HG03060 (cell line): ENCODE results near the gene PTPRC.

Experiments
- ATAC-seq: cut with Tn5 transposase; IDR thresholded peaks from one replicate; pipeline ENCODE4 v1.9.1; 2021; ENCODE audit warnings: low read depth, moderate number of reproducible peaks; ENCODE audit not compliant: unreplicated experiment

Gene PTPRC

GRCh38 chr1:198620951-198621824, 17.7 kb upstream of the PTPRC start:
- peak; percentile 53 for ATAC-seq

- no peak for ATAC-seq
Observed at GRCh38 chr1:198622001-198622400, 16.8 kb upstream of the PTPRC start.

- no peak for ATAC-seq
Observed at GRCh38 chr1:198623752-198624647, 14.8 kb upstream of the PTPRC start.

- ATAC-seq = no peak
Observed at GRCh38 chr1:198624648-198624980, 14.2 kb upstream of the PTPRC start.

GRCh38 chr1:198627436-198628066, 11.3 kb upstream of the PTPRC start:
- ATAC-seq = no peak

GRCh38 chr1:198628067-198628455, 10.8 kb upstream of the PTPRC start:
- no peak for ATAC-seq

GRCh38 chr1:198629610-198630009, 9.2 kb upstream of the PTPRC start:
- ATAC-seq = no peak

- ATAC-seq = no peak
Observed at GRCh38 chr1:198630863-198631262, 8.0 kb upstream of the PTPRC start.

- ATAC-seq = no peak
Observed at GRCh38 chr1:198631292-198631691, 7.5 kb upstream of the PTPRC start.

GRCh38 chr1:198632007-198632406, 6.8 kb upstream of the PTPRC start:
- no peak for ATAC-seq

DNA sequence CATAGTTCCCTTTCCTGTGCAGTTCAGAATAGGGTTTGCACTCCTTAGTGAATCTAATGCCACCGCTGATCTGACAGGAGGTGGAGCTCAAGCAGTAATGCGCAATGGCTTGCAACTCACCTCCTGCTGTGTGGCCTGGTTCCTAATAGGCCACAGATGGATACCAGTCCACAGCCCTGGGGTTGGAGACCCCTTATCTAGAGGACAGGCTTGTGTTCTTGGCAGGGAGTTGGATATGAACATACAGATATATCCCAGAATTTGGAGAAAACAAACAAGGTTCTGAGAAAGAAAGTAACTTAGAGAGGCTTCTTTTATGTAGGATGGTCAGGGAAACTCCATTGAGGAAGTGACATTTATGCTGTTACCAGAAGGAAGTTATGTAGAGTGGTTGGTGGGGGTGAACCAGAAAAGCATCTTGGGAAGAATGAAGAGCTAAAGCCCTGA, 5.1 kb upstream of the PTPRC start:
- ATAC-seq = no peak

GRCh38 chr1:198635964-198636363, 2.9 kb upstream of the PTPRC start:
- no peak for ATAC-seq

- ATAC-seq = no peak
Observed at GRCh38 chr1:198636391-198636790, 2.4 kb upstream of the PTPRC start.

DNA sequence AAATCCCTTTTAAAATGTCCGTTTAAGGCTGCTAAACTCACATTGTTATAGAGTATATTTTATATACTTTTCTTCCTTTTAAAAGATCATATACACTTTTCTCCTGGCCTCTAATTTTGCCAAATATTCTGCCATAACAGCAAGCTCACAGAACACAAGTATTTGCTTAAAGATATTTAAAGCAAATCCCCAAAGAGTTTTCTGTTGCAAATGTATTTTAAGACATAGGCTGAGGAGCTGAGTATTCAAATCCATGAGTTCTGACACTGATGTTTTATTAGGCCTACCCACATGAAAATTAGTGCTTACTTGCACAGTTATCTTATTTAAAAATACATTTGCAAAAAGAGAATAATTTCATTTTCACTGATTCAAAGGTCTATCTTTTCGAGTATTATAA, 1.7 kb upstream of the PTPRC start:
- ATAC-seq = no peak

DNA sequence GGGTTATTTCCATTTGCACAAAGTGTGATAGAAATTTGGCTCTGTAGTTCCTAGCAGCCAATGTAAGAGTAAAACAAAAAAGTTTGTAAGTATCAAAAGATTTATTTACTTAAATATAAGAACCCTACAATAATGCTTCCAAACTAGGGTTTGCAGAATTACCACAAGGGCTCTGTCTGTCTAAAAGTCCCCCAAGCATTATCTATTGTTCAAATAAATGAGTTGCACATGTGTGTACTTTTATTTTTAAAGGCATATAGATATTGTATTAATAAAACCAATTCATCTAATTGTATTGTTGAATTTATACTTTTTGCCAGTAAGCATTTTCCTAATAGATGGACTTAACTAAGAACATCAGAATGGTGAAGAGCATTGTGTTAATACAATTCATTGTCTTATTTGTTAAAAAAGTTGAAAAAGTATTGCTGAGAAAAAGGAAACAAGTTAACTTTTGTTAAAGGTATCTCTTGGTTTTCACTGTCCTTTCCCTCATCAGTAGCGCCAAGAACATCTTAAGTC, 863 bp upstream of the PTPRC start:
- no peak for ATAC-seq

GRCh38 chr1:198638441-198638840, 399 bp upstream of the PTPRC start:
- peak; percentile 16 for ATAC-seq

DNA sequence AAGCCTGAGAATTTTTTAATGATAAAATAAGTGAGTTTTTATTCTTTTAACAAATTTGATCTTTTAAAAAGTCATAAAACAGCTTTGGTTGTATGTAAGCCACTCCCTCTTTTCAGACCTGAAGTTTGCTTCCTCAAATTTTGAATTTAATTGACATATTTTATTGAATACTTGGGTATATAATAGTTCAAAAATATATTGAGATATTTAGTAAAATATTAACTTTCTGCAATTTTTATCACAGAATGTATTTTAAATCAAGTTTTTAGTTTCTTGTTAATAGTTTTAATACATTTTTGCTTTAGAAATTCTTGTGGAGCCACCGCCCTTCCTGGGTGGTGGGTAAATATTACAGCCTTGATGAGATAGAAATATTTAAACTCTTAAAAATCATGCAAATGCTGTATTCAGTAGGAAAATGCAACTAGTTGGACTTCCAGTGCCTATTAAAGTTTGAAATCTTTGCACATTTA, 867 bp downstream of the PTPRC start:
- no peak for ATAC-seq

GRCh38 chr1:198640174-198640573, 1.3 kb downstream of the PTPRC start:
- no peak for ATAC-seq

- ATAC-seq = no peak
Observed at GRCh38 chr1:198641501-198641900, 2.7 kb downstream of the PTPRC start.

- ATAC-seq = no peak
Observed at GRCh38 chr1:198641966-198642668, 3.3 kb downstream of the PTPRC start.
